Endodermal cell (in vitro differentiated cells): ENCODE data around the gene SDHA. TPM values are rescaled to one million over a fixed set of nuclear protein-coding genes. Genes with fewer than 3 reads are reported as not detected.

ENCODE experiments used
- DNase-seq: peaks from one replicate; pipeline ENCODE4 v3.0.0-alpha.2; 2017
- H3K27ac ChIP-seq: 2 replicates; pipeline ENCODE4 v1.5.1; 2013; ENCODE audit warnings: mild to moderate bottlenecking, low read depth, low read length, moderate library complexity
- H3K27me3 ChIP-seq: 2 replicates; pipeline ENCODE4 v1.6.1; 2013; ENCODE audit warnings: mild to moderate bottlenecking, low read length, moderate library complexity; ENCODE audit not compliant: insufficient read depth, control insufficient read depth, poor library complexity, severe bottlenecking
- H3K36me3 ChIP-seq: 2 replicates; pipeline ENCODE4 v1.7.0; 2013; ENCODE audit warnings: mild to moderate bottlenecking, low read length, moderate library complexity; ENCODE audit not compliant: control insufficient read depth, insufficient read depth
- H3K4me1 ChIP-seq: one replicate; pipeline ENCODE4 v1.7.0; 2013; ENCODE audit warnings: low read length; ENCODE audit not compliant: control insufficient read depth, insufficient read depth
- H3K4me3 ChIP-seq: 2 replicates; pipeline ENCODE4 v1.5.1; 2013; ENCODE audit warnings: mild to moderate bottlenecking, low read length, moderate library complexity
- H3K9ac ChIP-seq: 2 replicates; pipeline ENCODE4 v1.6.1; 2013; ENCODE audit warnings: mild to moderate bottlenecking, low read length, moderate library complexity; ENCODE audit not compliant: poor library complexity, severe bottlenecking; ENCODE audit errors: extremely low read depth
- H3K9me3 ChIP-seq: 2 replicates; pipeline ENCODE4 v1.6.1; 2013; ENCODE audit warnings: mild to moderate bottlenecking, low read length, moderate library complexity; ENCODE audit not compliant: control insufficient read depth
- H3K27ac Mint-ChIP-seq: 2 replicates; pipeline ENCODE4 v1.8.0; 2020; ENCODE audit warnings: mixed read lengths
- H3K27me3 Mint-ChIP-seq: 2 replicates; pipeline ENCODE4 v1.8.0; 2021; ENCODE audit warnings: mild to moderate bottlenecking, mixed read lengths; ENCODE audit not compliant: insufficient read depth
- H3K36me3 Mint-ChIP-seq: 2 replicates; pipeline ENCODE4 v1.8.0; 2020; ENCODE audit warnings: low read depth, mixed read lengths
- H3K4me1 Mint-ChIP-seq: 2 replicates; pipeline ENCODE4 v1.8.0; 2020; ENCODE audit warnings: mixed read lengths
- H3K4me3 Mint-ChIP-seq: 2 replicates; pipeline ENCODE4 v1.8.0; 2020; ENCODE audit warnings: mild to moderate bottlenecking, moderate library complexity, mixed read lengths
- H3K9me3 Mint-ChIP-seq: 2 replicates; pipeline ENCODE4 v1.8.0; 2020; ENCODE audit warnings: mild to moderate bottlenecking, mixed read lengths
- CTCF ChIP-seq: fragments of 200-600 bp; sonication (generic); conservative IDR thresholded peaks from 2 replicates; pipeline ENCODE4 v1.5.0; 2021; ENCODE audit warnings: antibody characterized with exemption, mild to moderate bottlenecking
- WGBS, 2 experiments: methylation state at CpG; one replicate each; pipeline versions ENCODE4 v1.1.5 to v1.1.7; 2013; ENCODE audit warnings: missing lambda C conversion rate in 2 of 2, mixed read lengths in 1 of 2; ENCODE audit not compliant: insufficient coverage in 1 of 2, insufficient read length in 1 of 2; 5-methylcytosine and 5-hydroxymethylcytosine counted together
- total RNA-seq, 2 donors: library from RNA; stranded (reverse); fragmentation: NEBNext Ultra II Directional in 1 of 2; extraction: Animal tissue kit (Norgen Biotek cat#: 25700) in 1 of 2; gene quantifications; 2 replicates in 1 of 2; 3 replicates in 1 of 2; pipeline ENCODE4 v1.2.1, GENCODE V29; 2021

SDHA gene
- total RNA-seq, 2 donors from 2014 or later = 61.6 to 73.1 TPM

GRCh38 chr5:192970-193831, 24.9 kb upstream of the SDHA start:
- no peak for TF ChIP-seq CTCF
- no peak for DNase-seq
- Histone ChIP-seq H3K27me3 (no peaks in the 10 kb centered on the region), H3K9ac (no peak overlapping the region), H3K27ac (no peak overlapping the region), H3K9me3 (no peaks in the 10 kb centered on the region), H3K4me3 (no peak overlapping the region), H3K36me3 (no peaks in the 10 kb centered on the region), H3K4me1 (no peaks in the 10 kb centered on the region)
- Mint-ChIP-seq H3K27ac (no peak overlapping the region), H3K27me3 (peaks cover 4% of the 10 kb centered on the region), H3K9me3 (no peaks in the 10 kb centered on the region), H3K4me3 (no peak overlapping the region), H3K4me1 (peaks cover 6% of the 10 kb centered on the region), H3K36me3 (no peaks in the 10 kb centered on the region)
- 88 to 100% methylated on average over 2 to 17 of the region's 17 CpGs for WGBS, 2 experiments

GRCh38 chr5:194102-194501, 24.0 kb upstream of the SDHA start:
- Histone ChIP-seq H3K27me3 (no peaks in the 10 kb centered on the region), H3K4me1 (no peaks in the 10 kb centered on the region), H3K36me3 (no peaks in the 10 kb centered on the region), H3K9ac (no peak overlapping the region), H3K27ac (no peak overlapping the region), H3K9me3 (no peaks in the 10 kb centered on the region), H3K4me3 (no peak overlapping the region)
- Mint-ChIP-seq H3K27me3 (peaks cover 4% of the 10 kb centered on the region), H3K9me3 (no peaks in the 10 kb centered on the region), H3K27ac (no peak overlapping the region), H3K36me3 (no peaks in the 10 kb centered on the region), H3K4me1 (no peaks in the 10 kb centered on the region), H3K4me3 (no peak overlapping the region)
- WGBS, 2 experiments = 91% methylated on average over 6 to 15 of the region's 15 CpGs
- DNase-seq = no peak
- no peak for TF ChIP-seq CTCF

- DNase-seq = no peak
- Histone ChIP-seq H3K36me3 (no peaks in the 10 kb centered on the region), H3K27ac (no peak overlapping the region), H3K4me3 (no peak overlapping the region), H3K9me3 (no peaks in the 10 kb centered on the region), H3K9ac (no peak overlapping the region), H3K4me1 (no peaks in the 10 kb centered on the region), H3K27me3 (no peaks in the 10 kb centered on the region)
- Mint-ChIP-seq H3K4me1 (no peaks in the 10 kb centered on the region), H3K27ac (no peak overlapping the region), H3K9me3 (no peaks in the 10 kb centered on the region), H3K27me3 (peaks cover 4% of the 10 kb centered on the region), H3K4me3 (no peak overlapping the region), H3K36me3 (peaks cover under 1% of the 10 kb centered on the region)
- no peak for TF ChIP-seq CTCF
- WGBS, 2 experiments = 91 to 93% methylated on average over 34 to 36 of the region's 36 CpGs
These were observed 23.4 kb upstream of the SDHA start for GRCh38 chr5:194603-195209.
